ENCODE data around the gene MTNR1B. TPM values are rescaled to one million over a fixed set of nuclear protein-coding genes. Genes with fewer than 3 reads are reported as not detected.

Gene MTNR1B
- total RNA-seq, 1 experiment from 2014 or later, result not detected

- DNase-seq (ENCODE audit: low spot score), result no peak
- ChIA-PET CTCF (no interaction called here), POLR2A (ENCODE audit: low non-redundant PET) (no interaction called here)
- TF ChIP-seq CTCF (conservative IDR thresholded peaks at IDR 0.05; ENCODE audit: low read depth, low read length), result no peak
- TF ChIP-seq EZH2 (IDR thresholded peaks at IDR 0.05; ENCODE audit: borderline replicate concordance, low read depth, low read length, poor library complexity, severe bottlenecking), result no peak
- H3K27me3 ChIP-seq (replicated peaks; ENCODE audit: insufficient read depth, low read depth, low read length, poor library complexity), result peaks cover 57% of the 10 kb centered on the region
- intact Hi-C loops (cut with micrococcal nuclease; ENCODE audit: unreplicated experiment), result no loop called here
- H3K36me3 ChIP-seq (ENCODE audit: insufficient read depth, low read length, poor library complexity, severe bottlenecking), result no peaks in the 10 kb centered on the region
- H3K4me3 ChIP-seq (ENCODE audit: low read depth, low read length, poor library complexity, severe bottlenecking), result no peak overlapping the region
- H3K27ac ChIP-seq (ENCODE audit: low read depth, low read length, poor library complexity, severe bottlenecking), result no peak overlapping the region
- BruUV-seq (replicated peaks), result no TSS peak
- no peaks in the 10 kb centered on the region for H3K9me3 ChIP-seq (ENCODE audit: low read depth, low read length, poor library complexity, severe bottlenecking)
- H3K4me1 ChIP-seq (ENCODE audit: insufficient read depth, low read length, poor library complexity, severe bottlenecking), result peaks cover 27% of the 10 kb centered on the region
Observed at GRCh38 chr11:92976681-92977080, 7.2 kb downstream of the MTNR1B start.

- peaks cover 27% of the 10 kb centered on the region for H3K4me1 ChIP-seq (ENCODE audit: insufficient read depth, low read length, poor library complexity, severe bottlenecking)
- no peaks in the 10 kb centered on the region for H3K9me3 ChIP-seq (ENCODE audit: low read depth, low read length, poor library complexity, severe bottlenecking)
- no peak overlapping the region for H3K4me3 ChIP-seq (ENCODE audit: low read depth, low read length, poor library complexity, severe bottlenecking)
- TF ChIP-seq CTCF (conservative IDR thresholded peaks at IDR 0.05; ENCODE audit: low read depth, low read length) (no peak), EZH2 (IDR thresholded peaks at IDR 0.05; ENCODE audit: borderline replicate concordance, low read depth, low read length, poor library complexity, severe bottlenecking) (no peak)
- peaks cover 50% of the 10 kb centered on the region for H3K27me3 ChIP-seq (replicated peaks; ENCODE audit: insufficient read depth, low read depth, low read length, poor library complexity)
- intact Hi-C loops (cut with micrococcal nuclease; ENCODE audit: unreplicated experiment), result no loop called here
- H3K36me3 ChIP-seq (ENCODE audit: insufficient read depth, low read length, poor library complexity, severe bottlenecking), result no peaks in the 10 kb centered on the region
- DNase-seq (ENCODE audit: low spot score), result no peak
- BruUV-seq (replicated peaks), result no TSS peak
- no peak overlapping the region for H3K27ac ChIP-seq (ENCODE audit: low read depth, low read length, poor library complexity, severe bottlenecking)
- POLR2A ChIA-PET (ENCODE audit: low non-redundant PET), result no interaction called here
- CTCF ChIA-PET, result no interaction called here
Observed at GRCh38 chr11:92977401-92977800, 8.0 kb downstream of the MTNR1B start.

GRCh38 chr11:92978271-92979111 is 9.0 kb downstream of the MTNR1B start:
- intact Hi-C loops (cut with micrococcal nuclease; ENCODE audit: unreplicated experiment), result no loop called here

More at GRCh38 chr11:92978271-92979111, 9.0 kb downstream of the MTNR1B start:
- no peak for TF ChIP-seq EZH2 (IDR thresholded peaks at IDR 0.05; ENCODE audit: borderline replicate concordance, low read depth, low read length, poor library complexity, severe bottlenecking)
- no peak for TF ChIP-seq CTCF (conservative IDR thresholded peaks at IDR 0.05; ENCODE audit: low read depth, low read length)
- POLR2A ChIA-PET (ENCODE audit: low non-redundant PET), result interaction anchor here (0.5 kb wide), 1 partner anchor 514 kb away, joined by 3 read pairs; no protein-coding TSS in a partner anchor
- no peaks in the 10 kb centered on the region for H3K9me3 ChIP-seq (ENCODE audit: low read depth, low read length, poor library complexity, severe bottlenecking)
- CTCF ChIA-PET, result no interaction called here
- no peak overlapping the region for H3K27ac ChIP-seq (ENCODE audit: low read depth, low read length, poor library complexity, severe bottlenecking)
- H3K4me3 ChIP-seq (ENCODE audit: low read depth, low read length, poor library complexity, severe bottlenecking), result no peak overlapping the region
- DNase-seq (ENCODE audit: low spot score), result peak; percentile 96
- no peaks in the 10 kb centered on the region for H3K36me3 ChIP-seq (ENCODE audit: insufficient read depth, low read length, poor library complexity, severe bottlenecking)
- BruUV-seq (replicated peaks), result no TSS peak
- H3K27me3 ChIP-seq (replicated peaks; ENCODE audit: insufficient read depth, low read depth, low read length, poor library complexity), result peaks cover 39% of the 10 kb centered on the region
- H3K4me1 ChIP-seq (ENCODE audit: insufficient read depth, low read length, poor library complexity, severe bottlenecking), result peaks cover 27% of the 10 kb centered on the region

Measured in A673 (cell line).